Ovary (tissue), 9 donors: ENCODE results near the gene MAN1C1. TPM values are rescaled to one million over a fixed set of nuclear protein-coding genes. Genes with fewer than 3 reads are reported as not detected.
"Not testable (repeated sequence)": the region's sequence is repeated elsewhere in the genome, so short reads cannot be mapped to it uniquely, and the experiment has no call there.

ENCODE experiments used
- DNase-seq, 5 donors: peaks; one replicate each; pipeline ENCODE4 v3.0.0-alpha.2; 2019 to 2020
- H3K27ac ChIP-seq, 2 donors: fragments of 200-600 bp; one replicate each; pipeline versions ENCODE4 v1.5.1 to v1.8.0; 2019 to 2022
- H3K27me3 ChIP-seq: fragments of 200-600 bp; one replicate; pipeline ENCODE4 v1.8.0; 2022
- H3K36me3 ChIP-seq: fragments of 200-600 bp; sonication (generic); one replicate; pipeline ENCODE4 v1.5.1; 2019
- H3K4me1 ChIP-seq: one replicate; pipeline ENCODE4 v1.8.1; 2013; ENCODE audit warnings: mild to moderate bottlenecking, moderate library complexity; ENCODE audit not compliant: insufficient read depth
- H3K4me3 ChIP-seq: fragments of 200-600 bp; sonication (generic); one replicate; pipeline ENCODE4 v1.5.1; 2017
- H3K9me3 ChIP-seq, 2 donors: fragments of 200-600 bp in 1 of 2; sonication (generic) in 1 of 2; one replicate each; pipeline versions ENCODE4 v1.5.1 to v1.8.1; 2013 to 2019; ENCODE audit warnings: mild to moderate bottlenecking in 1 of 2, moderate library complexity in 1 of 2
- CTCF ChIP-seq, 3 donors: fragments of 450-650 bp in 2 of 3; fragments of 200-600 bp in 1 of 3; IDR thresholded peaks; one replicate each; pipeline versions ENCODE4 v1.5.1 to v1.8.0; 2016 to 2022; ENCODE audit warnings: antibody characterized with exemption in 3 of 3, mild to moderate bottlenecking in 1 of 3
- EP300 ChIP-seq: sonication (generic); formaldehyde crosslinking; IDR thresholded peaks from one replicate; pipeline ENCODE4 v1.6.1; 2017; ENCODE audit warnings: antibody characterized with exemption
- POLR2A ChIP-seq: fragments of 450-650 bp; IDR thresholded peaks from one replicate; pipeline ENCODE4 v1.6.1; 2017; ENCODE audit warnings: antibody characterized with exemption, mild to moderate bottlenecking, moderate library complexity
- WGBS, 3 donors: extraction: QIAGEN DNeasy Blood & Tissue Kit in 1 of 3; methylation state at CpG; one replicate each; pipeline versions ENCODE4 v1.1.5 to v1.1.7; 2013 to 2017; 5-methylcytosine and 5-hydroxymethylcytosine counted together
- intact Hi-C, 4 donors: fragments of 100-400 bp; cut with DNase I; formaldehyde crosslinking; loops; one replicate each; pipeline versions ENCODE4 v1.11.0 to v1.15.1; 2022 to 2023
- polyA plus RNA-seq, 2 donors: library from polyadenylated mRNA; stranded (reverse); fragments of 200-250 nt in 1 of 2; fragments of 350-450 nt in 1 of 2; fragmentation: Illumina TruSeq in 1 of 2; extraction: RNeasy Lipid Tissue Mini Kit (QIAGEN cat#74804) in 1 of 2; gene quantifications; one replicate each; pipeline ENCODE4 v1.2.3, GENCODE V29; 2013 to 2014
- total RNA-seq, 7 donors: library from RNA; depleted of rRNA in 2 of 7; stranded (reverse); fragments of >200 nt in 2 of 7; fragmentation: NEBNext Ultra II Directional in 3 of 7; extraction: Animal tissue kit (Norgen Biotek cat#: 25700) in 3 of 7; gene quantifications; one replicate each; pipeline versions ENCODE4 v1.1.0 to v1.2.4, GENCODE V29; 2016 to 2023
- donor health status: DM: no; HTN: no; CAD: no; lungs with moderate emphysema.
- donor health status: DM: no; HTN: no; CAD: no.
- donor health status: Bipolar disorder and iron deficiency.
- donor health status: DM: yes; HTN: yes; CAD: no.
- donor health status: DM: no; HTN: no; CAD: no.
- donor health status: DM: yes; HTN: yes; CAD: no.

MAN1C1 gene
- total and polyA plus RNA-seq, 9 donors: 18.0 to 59.2 (median 33.1) TPM

GRCh38 chr1:25590096-25590824 lies 26.3 kb upstream of the MAN1C1 start:
- Histone ChIP-seq H3K27me3 (no peaks in the 10 kb centered on the region), H3K4me1 (no peaks in the 10 kb centered on the region), H3K27ac (no peak overlapping the region), H3K4me3 (no peak overlapping the region), H3K9me3 (no peaks in the 10 kb centered on the region), H3K36me3 (no peaks in the 10 kb centered on the region)
- no peak for TF ChIP-seq EP300
- TF ChIP-seq CTCF (IDR thresholded peaks at IDR 0.05): no peak
- DNase-seq: no peak
- intact Hi-C loops: no loop called here
- 61 to 73% (median 66%) methylated on average over 8 of the region's 8 CpGs for WGBS, 3 donors

GRCh38 chr1:25593861-25594260 lies 22.7 kb upstream of the MAN1C1 start:
- Histone ChIP-seq H3K9me3 (no peaks in the 10 kb centered on the region), H3K27me3 (no peaks in the 10 kb centered on the region), H3K36me3 (no peaks in the 10 kb centered on the region), H3K27ac (no peak overlapping the region), H3K4me1 (no peaks in the 10 kb centered on the region), H3K4me3 (no peak overlapping the region)
- no peak for DNase-seq
- TF ChIP-seq CTCF (IDR thresholded peaks at IDR 0.05): no peak
- no peak for TF ChIP-seq POLR2A
- no peak for TF ChIP-seq EP300
- WGBS, 3 donors: 54 to 66% (median 59%) methylated on average over 2 of the region's 2 CpGs
- intact Hi-C loops: no loop called here

GRCh38 chr1:25594971-25595370 lies 21.6 kb upstream of the MAN1C1 start:
- no peak for DNase-seq
- Histone ChIP-seq H3K27me3 (no peaks in the 10 kb centered on the region), H3K9me3 (no peaks in the 10 kb centered on the region), H3K36me3 (no peaks in the 10 kb centered on the region), H3K4me3 (no peak overlapping the region), H3K4me1 (no peaks in the 10 kb centered on the region), H3K27ac (no peak overlapping the region)
- intact Hi-C loops: no loop called here
- TF ChIP-seq CTCF (IDR thresholded peaks at IDR 0.05) (no peak), POLR2A (no peak), EP300 (no peak)
- WGBS, 3 donors: 69 to 89% (median 85%) methylated on average over 2 of the region's 2 CpGs

- H3K4me3 ChIP-seq, H3K36me3 ChIP-seq, H3K9me3 ChIP-seq, H3K27me3 ChIP-seq, H3K4me1 ChIP-seq, intact Hi-C loops, DNase-seq, H3K27ac ChIP-seq: not testable (repeated sequence)
- WGBS, 3 donors: 93 to 94% (median 94%) methylated on average over 5 of the region's 5 CpGs
Measured at GRCh38 chr1:25596641-25597040, 19.9 kb upstream of the MAN1C1 start.

- WGBS, 3 donors: 89 to 100% (median 96%) methylated on average over 1 of the region's 1 CpG
- no peaks in the 10 kb centered on the region for H3K9me3 ChIP-seq
- no peaks in the 10 kb centered on the region for H3K4me1 ChIP-seq
- H3K27ac ChIP-seq: no peak overlapping the region
- H3K4me3 ChIP-seq: no peak overlapping the region
- H3K36me3 ChIP-seq: no peaks in the 10 kb centered on the region
- no peak for TF ChIP-seq POLR2A
- no peak for TF ChIP-seq EP300
- no peak for TF ChIP-seq CTCF (IDR thresholded peaks at IDR 0.05)
- no peak for DNase-seq
- no peaks in the 10 kb centered on the region for H3K27me3 ChIP-seq
- intact Hi-C loops: no loop called here
Measured at GRCh38 chr1:25598879-25599278, 17.7 kb upstream of the MAN1C1 start.
